Right lobe of liver (tissue), 4 donors: ENCODE results near the gene ZNF165.

ENCODE experiments used
- CTCF ChIP-seq, 4 donors: fragments of 200-600 bp in 3 of 4; fragments of 450-650 bp in 1 of 4; IDR thresholded peaks; one replicate each; pipeline versions ENCODE4 v1.5.1 to v1.8.0; 2016 to 2022; ENCODE audit warnings: antibody characterized with exemption in 4 of 4, mild to moderate bottlenecking in 2 of 4
- POLR2A ChIP-seq: fragments of 450-650 bp; IDR thresholded peaks from one replicate; pipeline ENCODE4 v1.6.1; 2017; ENCODE audit warnings: antibody characterized with exemption, mild to moderate bottlenecking
- donor health status: DM: no; HTN: no; CAD: no.
- donor health status: DM: no; HTN: no; CAD: no.
- donor health status: DM: no; HTN: yes; CAD: no.

- TF ChIP-seq CTCF (IDR thresholded peaks at IDR 0.05) (no peak), POLR2A (no peak)
Measured at GRCh38 chr6:28081486-28081751, 1.1 kb downstream of the ZNF165 start.
